ENCODE data around the gene MPDZ. TPM values are rescaled to one million over a fixed set of nuclear protein-coding genes. Genes with fewer than 3 reads are reported as not detected.
A peak's percentile ranks its signal among the peaks of the same experiment; 100 is the strongest.

The MPDZ gene
- total RNA-seq, 1 experiment from 2014 or later = 46.7 TPM

DNA sequence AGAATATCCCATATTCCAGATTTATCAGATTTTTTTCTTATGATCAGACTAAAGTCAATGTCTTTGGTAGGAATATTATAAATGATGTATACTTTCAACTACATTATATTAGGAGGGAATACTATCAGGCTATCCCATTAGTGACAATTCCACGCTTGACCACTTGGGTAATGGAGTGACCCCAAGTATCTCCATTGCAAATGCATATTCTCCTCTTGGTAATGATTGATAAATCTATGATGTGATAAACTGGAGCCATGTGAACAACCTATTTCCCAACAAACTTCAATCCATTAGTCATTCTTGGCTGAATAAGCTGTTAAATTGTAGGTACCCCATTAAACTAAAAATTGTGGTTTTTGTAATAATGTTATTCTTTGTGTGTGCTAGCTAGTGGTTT, 12.2 kb upstream of the MPDZ start:
- H3K4me1 ChIP-seq (ENCODE audit: insufficient read depth, low read length) = no peaks in the 10 kb centered on the region
- H3K27ac ChIP-seq (ENCODE audit: insufficient read length, low read depth, low read length) = no peak overlapping the region
- no peak overlapping the region for H3K9ac ChIP-seq (ENCODE audit: extremely low read depth, insufficient read length, low read length)
- no peaks in the 10 kb centered on the region for H3K27me3 ChIP-seq (ENCODE audit: insufficient read depth, low read length)
- Mint-ChIP-seq H3K9me3 (peaks cover 7 to 9% of the 10 kb centered on the region in 2 experiments; a peak in 4 of 5 replicates), H3K4me1 (no peaks in the 10 kb centered on the region), H3K4me3 (no peak overlapping the region), H3K27me3 (ENCODE audit: low read depth) (no peaks in the 10 kb centered on the region), H3K36me3 (ENCODE audit: insufficient read depth in 1 of 3, low read depth in 3 of 3) (peaks cover 2 to 4% (median 2%) of the 10 kb centered on the region in 3 experiments; a peak in 4 of 7 replicates), H3K27ac (no peak overlapping the region)
- no peak overlapping the region for H3K56ac ChIP-seq (ENCODE audit: insufficient read length, low read depth, low read length)
- no peaks in the 10 kb centered on the region for H3K23me2 ChIP-seq (ENCODE audit: insufficient read length, low read depth, low read length, poor library complexity, severe bottlenecking)
- no peak overlapping the region for H2BK12ac ChIP-seq (ENCODE audit: insufficient read length, low read depth, low read length)
- H3K4ac ChIP-seq (ENCODE audit: low read depth, low read length) = no peak overlapping the region
- no peak overlapping the region for H3K4me2 ChIP-seq (ENCODE audit: insufficient read depth, insufficient read length, low read length)
- no peak overlapping the region for H2BK15ac ChIP-seq (ENCODE audit: low read depth, low read length)
- H4K5ac ChIP-seq (ENCODE audit: insufficient read length, low read depth, low read length) = no peak overlapping the region
- H3T11ph ChIP-seq (ENCODE audit: low read length) = no peak overlapping the region
- H3K14ac ChIP-seq (ENCODE audit: insufficient read depth, low read length) = no peak overlapping the region
- TF ChIP-seq, protein P1, sequence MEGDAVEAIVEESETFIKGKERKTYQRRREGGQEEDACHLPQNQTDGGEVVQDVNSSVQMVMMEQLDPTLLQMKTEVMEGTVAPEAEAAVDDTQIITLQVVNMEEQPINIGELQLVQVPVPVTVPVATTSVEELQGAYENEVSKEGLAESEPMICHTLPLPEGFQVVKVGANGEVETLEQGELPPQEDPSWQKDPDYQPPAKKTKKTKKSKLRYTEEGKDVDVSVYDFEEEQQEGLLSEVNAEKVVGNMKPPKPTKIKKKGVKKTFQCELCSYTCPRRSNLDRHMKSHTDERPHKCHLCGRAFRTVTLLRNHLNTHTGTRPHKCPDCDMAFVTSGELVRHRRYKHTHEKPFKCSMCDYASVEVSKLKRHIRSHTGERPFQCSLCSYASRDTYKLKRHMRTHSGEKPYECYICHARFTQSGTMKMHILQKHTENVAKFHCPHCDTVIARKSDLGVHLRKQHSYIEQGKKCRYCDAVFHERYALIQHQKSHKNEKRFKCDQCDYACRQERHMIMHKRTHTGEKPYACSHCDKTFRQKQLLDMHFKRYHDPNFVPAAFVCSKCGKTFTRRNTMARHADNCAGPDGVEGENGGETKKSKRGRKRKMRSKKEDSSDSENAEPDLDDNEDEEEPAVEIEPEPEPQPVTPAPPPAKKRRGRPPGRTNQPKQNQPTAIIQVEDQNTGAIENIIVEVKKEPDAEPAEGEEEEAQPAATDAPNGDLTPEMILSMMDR (conservative IDR thresholded peaks at IDR 0.05) = peak; percentile 52
- H4K8ac ChIP-seq (replicated peaks; ENCODE audit: insufficient read length, low read depth, low read length) = no peak overlapping the region
- WGBS (ENCODE audit: extremely low coverage, insufficient read length, low lambda C conversion rate) = no CpG with 5 or more reads among the region's 1 CpG
- H3K23ac ChIP-seq (ENCODE audit: insufficient read length, low read depth, low read length) = no peak overlapping the region
- no peak overlapping the region for H2BK5ac ChIP-seq (ENCODE audit: insufficient read length, low read length)
- H2BK120ac ChIP-seq (ENCODE audit: low read depth, low read length, poor library complexity, severe bottlenecking) = no peak overlapping the region
- no peak for DNase-seq
- H4K91ac ChIP-seq (ENCODE audit: insufficient read length, low read depth, low read length) = no peak overlapping the region
- no peak overlapping the region for H2AFZ ChIP-seq (ENCODE audit: low read length)
- H2AK5ac ChIP-seq (ENCODE audit: insufficient read length, low read length) = no peak overlapping the region
- H3K9me3 ChIP-seq (ENCODE audit: control insufficient read depth, low read depth, low read length) = no peaks in the 10 kb centered on the region
- H3K79me1 ChIP-seq (ENCODE audit: insufficient read depth, low read depth, low read length, poor library complexity, severe bottlenecking) = no peaks in the 10 kb centered on the region
- H4K20me1 ChIP-seq (ENCODE audit: control insufficient read depth, insufficient read depth, insufficient read length) = no peaks in the 10 kb centered on the region
- H3K79me2 ChIP-seq (ENCODE audit: insufficient read depth, low read length) = no peaks in the 10 kb centered on the region
- no peak overlapping the region for H3K18ac ChIP-seq (ENCODE audit: insufficient read length, low read depth, low read length)
- no peak overlapping the region for H2BK20ac ChIP-seq (ENCODE audit: low read depth, low read length, poor library complexity, severe bottlenecking)
